Stomach (tissue), 4 donors: ENCODE data around the gene ARAP3.

Experiments
- CTCF ChIP-seq, 7 experiments: fragments of 450-650 bp in 4 of 7; fragments of 200-600 bp in 3 of 7; sonication (generic) in 3 of 7; IDR thresholded peaks; one replicate each; pipeline ENCODE4 v1.5.1; 2016 to 2019; ENCODE audit warnings: antibody characterized with exemption in 7 of 7, control low read depth in 2 of 7, mild to moderate bottlenecking in 1 of 7
- POLR2A ChIP-seq, 4 donors: fragments of 450-650 bp; IDR thresholded peaks; one replicate each; pipeline ENCODE4 v1.6.1; 2016; ENCODE audit warnings: antibody characterized with exemption in 4 of 4, control low read depth in 2 of 4, mild to moderate bottlenecking in 1 of 4, moderate library complexity in 1 of 4
- POLR2AphosphoS5 ChIP-seq, 3 donors: sonication (generic); formaldehyde crosslinking; IDR thresholded peaks; one replicate each; pipeline ENCODE4 v1.6.1; 2016; ENCODE audit warnings: antibody characterized with exemption in 3 of 3

- TF ChIP-seq POLR2A (IDR thresholded peaks at IDR 0.05) (no peak), CTCF (IDR thresholded peaks at IDR 0.05) (no peak), POLR2AphosphoS5 (IDR thresholded peaks at IDR 0.05) (no peak)
These were observed 44.1 kb downstream of the ARAP3 start for GRCh38 chr5:141637767-141638419.
